Vein endothelial cell (primary cell): ENCODE data around the gene AADACL3. TPM values are rescaled to one million over a fixed set of nuclear protein-coding genes. Genes with fewer than 3 reads are reported as not detected.

Experiments used
- small RNA-seq: library from RNA; depleted of rRNA; stranded (forward); fragments of <200 nt; gene quantifications from one replicate; pipeline ENCODE3, GENCODE V24; 2012
- total RNA-seq: library from RNA; depleted of rRNA; stranded (reverse); fragments of >200 nt; gene quantifications from 2 replicates; pipeline ENCODE4 v1.2.3, GENCODE V29; 2012

The AADACL3 gene
- total RNA-seq = not detected in 2 replicates

GRCh38 chr1:12715896-12716437 lies at the start of gene AADACL3:
AADACL3 (plus strand) TSS chr1:12716110; CDS start chr1:12716177, 67 bp downstream.

DNA sequence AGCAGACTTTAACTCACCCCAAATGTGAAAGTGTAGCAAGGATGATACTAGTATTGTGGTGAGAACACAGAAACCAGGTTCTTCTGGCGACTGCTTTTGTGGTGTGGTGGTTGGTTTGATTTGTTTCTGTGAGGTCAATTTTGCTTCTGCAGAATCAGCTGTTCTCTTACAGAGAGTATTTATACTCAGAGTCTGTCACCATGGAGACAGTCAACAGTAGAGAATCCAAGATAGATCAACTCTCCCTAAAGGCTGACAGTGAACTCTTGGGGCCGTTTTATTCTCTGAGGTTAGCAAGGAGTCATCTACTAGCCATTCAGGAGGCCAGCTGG lies 30.0 kb downstream of the AADACL3 start, which contains the start of gene CFAP107:
Gene CFAP107, plus strand, starts transcription at position 209 of the 332 bp plus-strand sequence. CDS start 231 bp downstream, outside the sequence.

GRCh38 chr1:12773438-12773837 lies 57.5 kb downstream of the AADACL3 start, which contains the start of gene PRAMEF12:
PRAMEF12 (plus strand) TSS chr1:12773738; CDS start chr1:12774868, 1,130 bp downstream.

Small RNA genes within 50 kb of the gene (small RNA-seq; reads per million reads assigned to genes)
- gene AC244670.1 = not detected

Other genes with a start within 250 kb of the AADACL3 start
- gene DHRS3, start 97.9 kb upstream of the AADACL3 start, total RNA-seq = 65.2 and 126 TPM in 2 replicates
- gene AADACL4, start 72.0 kb upstream of the AADACL3 start, total RNA-seq = not detected in 2 replicates
- not detected in 2 replicates for gene CFAP107, start 30.1 kb downstream of the AADACL3 start, total RNA-seq
- not detected in 2 replicates for gene PRAMEF12, start 57.6 kb downstream of the AADACL3 start, total RNA-seq
- gene PRAMEF1, start 75.3 kb downstream of the AADACL3 start, total RNA-seq = not detected in 2 replicates
- gene PRAMEF11, start 115.3 kb downstream of the AADACL3 start, total RNA-seq = not detected in 2 replicates
- not detected in 2 replicates for gene HNRNPCL1, start 132.6 kb downstream of the AADACL3 start, total RNA-seq
- not detected in 2 replicates for gene PRAMEF2, start 141.0 kb downstream of the AADACL3 start, total RNA-seq
- not detected in 2 replicates for gene PRAMEF4, start 170.1 kb downstream of the AADACL3 start, total RNA-seq
- gene PRAMEF10, start 182.2 kb downstream of the AADACL3 start, total RNA-seq = not detected in 2 replicates
- not detected in 2 replicates for gene PRAMEF7, start 200.5 kb downstream of the AADACL3 start, total RNA-seq
- gene PRAMEF6, start 231.5 kb downstream of the AADACL3 start, total RNA-seq = not detected in 2 replicates